Measurements from ENCODE around the gene PDE4D. TPM values are rescaled to one million over a fixed set of nuclear protein-coding genes. Genes with fewer than 3 reads are reported as not detected.

Gene PDE4D
- total RNA-seq, 1 experiment from 2014 or later, result 3.3 TPM

GRCh38 chr5:59628062-59628828 is 265.3 kb downstream of the PDE4D start:
- H3K4me3 Mint-ChIP-seq, result no peak overlapping the region
- H3K27ac Mint-ChIP-seq, result no peak overlapping the region
- no peaks in the 10 kb centered on the region; the same call in 1 of the 2 replicates for H3K27me3 Mint-ChIP-seq (ENCODE audit: low read depth)
- peaks cover 25% of the 10 kb centered on the region for H3K9me3 Mint-ChIP-seq
- no peak for DNase-seq (ENCODE audit: low spot score)
- ATAC-seq, result no peak
- CTCF ChIA-PET, result no interaction called here
- 0 out of 2 replicates have a peak, but pooled peaks cover 7% of the 10 kb centered on the region for H3K36me3 Mint-ChIP-seq
- no peaks in the 10 kb centered on the region; the same call in 1 of the 2 replicates for H3K4me1 Mint-ChIP-seq
- POLR2A ChIA-PET, result no interaction called here
- no peak for TF ChIP-seq CREM (CRISPR knock-in tag; IDR thresholded peaks at IDR 0.05)
- TF ChIP-seq ZBTB43 (CRISPR knock-in tag; IDR thresholded peaks at IDR 0.05), result no peak
- TF ChIP-seq PREB (CRISPR knock-in tag; IDR thresholded peaks at IDR 0.05; ENCODE audit: borderline replicate concordance), result no peak
- no peak for TF ChIP-seq EMX1 (CRISPR knock-in tag; IDR thresholded peaks at IDR 0.05)
- no peak for TF ChIP-seq MAX (CRISPR knock-in tag; IDR thresholded peaks at IDR 0.05)
- no peak for TF ChIP-seq CTCF (IDR thresholded peaks at IDR 0.05)
- TF ChIP-seq RORB (CRISPR knock-in tag; IDR thresholded peaks at IDR 0.05), result no peak
- no peak for TF ChIP-seq ZBTB21 (CRISPR knock-in tag; IDR thresholded peaks at IDR 0.05; ENCODE audit: borderline replicate concordance)
- TF ChIP-seq ZSCAN18 (CRISPR knock-in tag; IDR thresholded peaks at IDR 0.05), result no peak
- no peak for TF ChIP-seq GRHL2 (CRISPR knock-in tag; IDR thresholded peaks at IDR 0.05; ENCODE audit: insufficient replicate concordance, severe bottlenecking)
- no peak for TF ChIP-seq ZNF512 (CRISPR knock-in tag; IDR thresholded peaks at IDR 0.05; ENCODE audit: borderline replicate concordance)
- no peak for TF ChIP-seq ZNF317 (CRISPR knock-in tag; IDR thresholded peaks at IDR 0.05; ENCODE audit: borderline replicate concordance, low read depth)
- TF ChIP-seq USF1 (CRISPR knock-in tag; IDR thresholded peaks at IDR 0.05), result no peak
- no peak for TF ChIP-seq ZNF263 (CRISPR knock-in tag; IDR thresholded peaks at IDR 0.05; ENCODE audit: low read depth)
- no peak for TF ChIP-seq ATF1 (CRISPR knock-in tag; IDR thresholded peaks at IDR 0.05)
- no peak for TF ChIP-seq PRDM15 (CRISPR knock-in tag; IDR thresholded peaks at IDR 0.05)
- no peak for TF ChIP-seq ERG (CRISPR knock-in tag; IDR thresholded peaks at IDR 0.05)
- TF ChIP-seq AFF4 (CRISPR knock-in tag; IDR thresholded peaks at IDR 0.05; ENCODE audit: borderline replicate concordance), result no peak
